Kidney (tissue), 14 donors: ENCODE results near the gene TST. TPM values are rescaled to one million over a fixed set of nuclear protein-coding genes. Genes with fewer than 3 reads are reported as not detected.
A peak's percentile ranks its signal among the peaks of the same experiment; 100 is the strongest.

ENCODE experiments used
- DNase-seq, 5 donors: peaks; one replicate each; pipeline ENCODE4 v3.0.0-alpha.2; 2013 to 2020
- FAIRE-seq: peaks from 2 replicates; lab custom pipeline; 2012; peaks lifted over from hg19 to GRCh38; lab: Jason Lieb, UNC
- H3K27ac ChIP-seq, 2 donors: one replicate each; pipeline ENCODE4 v1.7.0; 2013; ENCODE audit warnings: low read depth in 2 of 2, low read length in 2 of 2, inconsistent platforms in 1 of 2
- H3K27me3 ChIP-seq: one replicate; pipeline ENCODE4 v1.7.1; 2013; ENCODE audit warnings: low read length, inconsistent platforms; ENCODE audit not compliant: control insufficient read depth, insufficient read depth
- H3K36me3 ChIP-seq, 3 donors: one replicate each; pipeline versions ENCODE4 v1.7.0 to v1.7.1; 2013; ENCODE audit warnings: low read length in 3 of 3, control low read depth in 1 of 3, inconsistent platforms in 1 of 3; ENCODE audit not compliant: insufficient read depth in 3 of 3, control insufficient read depth in 2 of 3
- H3K4me1 ChIP-seq, 3 donors: one replicate each; pipeline versions ENCODE4 v1.7.0 to v1.7.1; 2013; ENCODE audit warnings: low read length in 3 of 3, inconsistent platforms in 1 of 3, low read depth in 1 of 3; ENCODE audit not compliant: control insufficient read depth in 2 of 3, insufficient read depth in 2 of 3
- H3K4me3 ChIP-seq, 3 donors: one replicate each; pipeline versions ENCODE4 v1.7.0 to v1.8.1; 2013; ENCODE audit warnings: low read length in 3 of 3, control low read depth in 1 of 3, inconsistent platforms in 1 of 3
- H3K9ac ChIP-seq, 3 donors: one replicate each; pipeline versions ENCODE4 v1.7.0 to v1.7.1; 2013; ENCODE audit warnings: low read length in 3 of 3, control low read depth in 1 of 3, inconsistent platforms in 1 of 3
- H3K9me3 ChIP-seq, 3 donors: one replicate each; pipeline versions ENCODE4 v1.7.0 to v1.7.1; 2013; ENCODE audit warnings: low read length in 3 of 3, control low read depth in 1 of 3, inconsistent platforms in 1 of 3; ENCODE audit not compliant: control insufficient read depth in 2 of 3, insufficient read depth in 1 of 3
- CTCF ChIP-seq: IDR thresholded peaks from 3 replicates; pipeline ENCODE4 v1.5.1; 2012; ENCODE audit warnings: mild to moderate bottlenecking, moderate library complexity, borderline replicate concordance; ENCODE audit not compliant: insufficient read depth; ENCODE audit errors: extremely low read depth
- intact Hi-C: fragments of 100-400 bp; cut with DNase I; formaldehyde crosslinking; loops from one replicate; pipeline ENCODE4 v1.11.1; 2022
- polyA plus RNA-seq: library from polyadenylated mRNA; stranded (reverse); fragments of 350-450 nt; fragmentation: Illumina TruSeq; extraction: RNeasy Lipid Tissue Mini Kit (QIAGEN cat#74804); gene quantifications from one replicate; pipeline ENCODE4 v1.2.3, GENCODE V29; 2014; ENCODE audit warnings: low read depth, low replicate concordance; ENCODE audit not compliant: insufficient read depth
- total RNA-seq: library from RNA; stranded (reverse); fragmentation: NEBNext Ultra II Directional; extraction: Animal tissue kit (Norgen Biotek cat#: 25700); gene quantifications from one replicate; pipeline ENCODE4 v1.2.1, GENCODE V29; 2021
- donor health status: control.
- donor health status: control.
- donor health status: control.
- donor health status: control.
- donor health status: control.
- donor health status: DM: yes; HTN: yes; CAD: no.
- donor health status: Normal renal cell carcinoma (clear cell type).

Gene TST
- total and polyA plus RNA-seq, 2 donors from 2014 or later = 48.7 to 283 TPM

GRCh38 chr22:37046589-37046988, 27.3 kb upstream of the TST start:
- no peaks in the 10 kb centered on the region for H3K9me3 ChIP-seq
- H3K4me3 ChIP-seq = no peak overlapping the region
- H3K27me3 ChIP-seq = no peaks in the 10 kb centered on the region
- H3K36me3 ChIP-seq = no peaks in the 10 kb centered on the region
- intact Hi-C loops = no loop called here
- DNase-seq (no peak), FAIRE-seq (no peak)
- no peaks in the 10 kb centered on the region for H3K4me1 ChIP-seq
- H3K27ac ChIP-seq = no peak overlapping the region
- TF ChIP-seq CTCF = no peak
- H3K9ac ChIP-seq = no peak overlapping the region

GRCh38 chr22:37045958-37046357, 26.7 kb upstream of the TST start:
- no peak overlapping the region for H3K27ac ChIP-seq
- no peaks in the 10 kb centered on the region for H3K27me3 ChIP-seq
- H3K9me3 ChIP-seq = no peaks in the 10 kb centered on the region
- H3K9ac ChIP-seq = no peak overlapping the region
- H3K4me1 ChIP-seq = no peaks in the 10 kb centered on the region
- intact Hi-C loops = no loop called here
- peak; percentile 25 for TF ChIP-seq CTCF
- DNase-seq (no peak), FAIRE-seq (no peak)
- no peaks in the 10 kb centered on the region for H3K36me3 ChIP-seq
- H3K4me3 ChIP-seq = no peak overlapping the region

- TF ChIP-seq CTCF = no peak
- intact Hi-C loops = no loop called here
- Histone ChIP-seq H3K4me3 (no peak overlapping the region), H3K27ac (no peak overlapping the region), H3K9ac (no peak overlapping the region), H3K36me3 (no peaks in the 10 kb centered on the region), H3K4me1 (peaks cover 0 to 2% (median 0%) of the 10 kb centered on the region in 3 donors), H3K27me3 (no peaks in the 10 kb centered on the region), H3K9me3 (no peaks in the 10 kb centered on the region)
- FAIRE-seq (no peak), DNase-seq (no peak)
Measured at GRCh38 chr22:37044634-37045625, 25.7 kb upstream of the TST start.
